NT2/D1 (cell line): Measurements from ENCODE around the gene NSL1.
"Not testable (repeated sequence)": the region's sequence is repeated elsewhere in the genome, so short reads cannot be mapped to it uniquely, and the experiment has no call there.

Source experiments
- DNase-seq: peaks from one replicate; pipeline ENCODE4 v3.0.0-alpha.2; 2011; ENCODE audit warnings: low read depth, low spot score
- H3K27me3 ChIP-seq: 2 replicates; pipeline ENCODE4 v1.6.0; 2011; ENCODE audit warnings: mild to moderate bottlenecking; ENCODE audit not compliant: insufficient read length, insufficient read depth
- H3K36me3 ChIP-seq: 2 replicates; pipeline ENCODE4 v1.6.1; 2011; ENCODE audit warnings: mild to moderate bottlenecking, low read length, mixed read lengths; ENCODE audit not compliant: insufficient read depth, insufficient read length
- H3K4me1 ChIP-seq: 2 replicates; pipeline ENCODE4 v1.5.1; 2011; ENCODE audit not compliant: insufficient read depth, insufficient read length
- H3K4me3 ChIP-seq: 2 replicates; pipeline ENCODE4 v1.5.1; 2011; ENCODE audit warnings: low read depth; ENCODE audit not compliant: insufficient read length
- H3K9ac ChIP-seq: 2 replicates; pipeline ENCODE4 v1.6.0; 2011; ENCODE audit warnings: low read depth; ENCODE audit not compliant: insufficient read length
- H3K9me3 ChIP-seq: 2 replicates; pipeline ENCODE4 v1.5.1; 2011; ENCODE audit warnings: mild to moderate bottlenecking, low read length; ENCODE audit not compliant: insufficient read depth
- SUZ12 ChIP-seq: IDR thresholded peaks from 2 replicates; pipeline ENCODE4 v1.6.1; 2011; ENCODE audit not compliant: insufficient read length, insufficient read depth; ENCODE audit errors: extremely low read depth
- YY1 ChIP-seq: IDR thresholded peaks from 2 replicates; pipeline ENCODE4 v1.6.1; 2011; ENCODE audit not compliant: insufficient read length, insufficient read depth
- ZNF274 ChIP-seq: IDR thresholded peaks from 2 replicates; pipeline ENCODE4 v1.6.1; 2011; ENCODE audit warnings: mild to moderate bottlenecking, low read depth, low read length

NSL1 gene

GRCh38 chr1:212771341-212771740, 20.2 kb downstream of the NSL1 start:
- Histone ChIP-seq H3K9me3 (peaks cover 36% of the 10 kb centered on the region), H3K4me1 (no peaks in the 10 kb centered on the region), H3K27me3 (no peaks in the 10 kb centered on the region), H3K4me3 (no peak overlapping the region), H3K36me3 (peaks cover 13% of the 10 kb centered on the region), H3K9ac (no peak overlapping the region)
- TF ChIP-seq SUZ12 (no peak), YY1 (no peak), ZNF274 (no peak)
- no peak for DNase-seq

GRCh38 chr1:212769459-212770167, 22.0 kb downstream of the NSL1 start:
- Histone ChIP-seq H3K9me3 (peaks cover 36% of the 10 kb centered on the region), H3K27me3 (no peaks in the 10 kb centered on the region), H3K4me1 (no peaks in the 10 kb centered on the region), H3K36me3 (peaks cover 10% of the 10 kb centered on the region), H3K9ac (no peak overlapping the region), H3K4me3 (no peak overlapping the region)
- TF ChIP-seq ZNF274 (no peak), YY1 (no peak), SUZ12 (no peak)
- DNase-seq, result no peak

GRCh38 chr1:212766825-212767224, 24.8 kb downstream of the NSL1 start:
- H3K36me3 ChIP-seq, H3K27me3 ChIP-seq, DNase-seq, H3K4me3 ChIP-seq, H3K4me1 ChIP-seq, H3K9ac ChIP-seq: not testable (repeated sequence)
- H3K9me3 ChIP-seq, result peaks cover 32% of the 10 kb centered on the region

GRCh38 chr1:212764718-212765281, 26.8 kb downstream of the NSL1 start:
- DNase-seq, H3K4me3 ChIP-seq, H3K4me1 ChIP-seq, H3K9ac ChIP-seq, H3K27me3 ChIP-seq: not testable (repeated sequence)
- Histone ChIP-seq H3K9me3 (peaks cover 17% of the 10 kb centered on the region), H3K36me3 (peaks cover 17% of the 10 kb centered on the region)

GRCh38 chr1:212762839-212763238, 28.7 kb downstream of the NSL1 start:
- H3K9ac ChIP-seq, result no peak overlapping the region
- no peaks in the 10 kb centered on the region for H3K27me3 ChIP-seq
- no peak for TF ChIP-seq SUZ12
- no peak for TF ChIP-seq ZNF274
- no peak for TF ChIP-seq YY1
- H3K36me3 ChIP-seq, result peaks cover 19% of the 10 kb centered on the region
- no peaks in the 10 kb centered on the region for H3K9me3 ChIP-seq
- DNase-seq, result no peak
- no peak overlapping the region for H3K4me3 ChIP-seq
- H3K4me1 ChIP-seq, result peaks cover 4% of the 10 kb centered on the region

GRCh38 chr1:212762234-212762633, 29.3 kb downstream of the NSL1 start:
- Histone ChIP-seq H3K36me3 (peaks cover 24% of the 10 kb centered on the region), H3K4me1 (peaks cover 4% of the 10 kb centered on the region), H3K9me3 (no peaks in the 10 kb centered on the region), H3K9ac (no peak overlapping the region), H3K4me3 (no peak overlapping the region), H3K27me3 (no peaks in the 10 kb centered on the region)
- no peak for DNase-seq
- TF ChIP-seq ZNF274, result no peak
- no peak for TF ChIP-seq YY1

- no peak for TF ChIP-seq SUZ12
- no peak for TF ChIP-seq ZNF274
- no peak for TF ChIP-seq YY1
- DNase-seq, result peak; percentile 25
- Histone ChIP-seq H3K9me3 (no peaks in the 10 kb centered on the region), H3K36me3 (peaks cover 26% of the 10 kb centered on the region), H3K27me3 (no peaks in the 10 kb centered on the region), H3K4me3 (no peak overlapping the region), H3K4me1 (peaks cover 4% of the 10 kb centered on the region), H3K9ac (no peak overlapping the region)
These were observed 31.3 kb downstream of the NSL1 start for GRCh38 chr1:212760126-212760823.
